ENCODE measurements around the gene CA5A. TPM values are rescaled to one million over a fixed set of nuclear protein-coding genes. Genes with fewer than 3 reads are reported as not detected.

CA5A gene
- total RNA-seq, 2 experiments from 2014 or later: not detected

- H3K4me1 Mint-ChIP-seq (ENCODE audit: low read depth): peaks cover 6% of the 10 kb centered on the region
- Histone ChIP-seq H3K9me3 (ENCODE audit: control insufficient read depth in 1 of 2, insufficient read depth in 1 of 2, low read length in 2 of 2) (no peaks in the 10 kb centered on the region), H3K27ac (ENCODE audit: low read depth in 1 of 2, low read length in 2 of 2) (peak overlapping the region in 1 of 2 donors; percentile 14), H3K4me1 (ENCODE audit: insufficient read depth, low read length) (peaks cover 10% of the 10 kb centered on the region), H3K36me3 (ENCODE audit: insufficient read depth, low read length) (peaks cover 32% of the 10 kb centered on the region), H3K4me3 (ENCODE audit: low read length) (no peak overlapping the region), H3K27me3 (ENCODE audit: control insufficient read depth in 1 of 2, insufficient read depth in 2 of 2, low read length in 2 of 2) (no peaks in the 10 kb centered on the region)
- CTCF ChIA-PET: interaction anchor here (0.9 kb wide), 1 partner anchor 29 kb away, joined by 5 read pairs; no protein-coding TSS in a partner anchor
- POLR2A ChIA-PET: no interaction called here
- ATAC-seq (ENCODE audit: poor library complexity) (peak; percentile 13), DNase-seq (peak in 1 of 14 experiments; percentile 45)
- TF ChIP-seq CTCF (IDR thresholded peaks at IDR 0.05): no peak
- H3K9me3 Mint-ChIP-seq: no peaks in the 10 kb centered on the region
- peaks cover 11% of the 10 kb centered on the region for H3K36me3 Mint-ChIP-seq (ENCODE audit: low read depth)
- no peak overlapping the region for H3K4me3 Mint-ChIP-seq
- H3K27ac Mint-ChIP-seq: no peak overlapping the region
- intact Hi-C loops (cut with DNase I, micrococcal nuclease): no loop called here
- no peaks in the 10 kb centered on the region for H3K27me3 Mint-ChIP-seq
These were observed 94.0 kb downstream of the CA5A start for GRCh38 chr16:87842209-87842869.

- Histone ChIP-seq H3K4me3 (ENCODE audit: low read length) (no peak overlapping the region), H3K27me3 (ENCODE audit: control insufficient read depth in 1 of 2, insufficient read depth in 2 of 2, low read length in 2 of 2) (no peaks in the 10 kb centered on the region), H3K36me3 (ENCODE audit: insufficient read depth, low read length) (peaks cover 36% of the 10 kb centered on the region), H3K4me1 (ENCODE audit: insufficient read depth, low read length) (peaks cover 10% of the 10 kb centered on the region), H3K27ac (ENCODE audit: low read depth in 1 of 2, low read length in 2 of 2) (peak overlapping the region in 1 of 2 donors; percentile 14), H3K9me3 (ENCODE audit: control insufficient read depth in 1 of 2, insufficient read depth in 1 of 2, low read length in 2 of 2) (no peaks in the 10 kb centered on the region)
- intact Hi-C loops (cut with DNase I, micrococcal nuclease): no loop called here
- H3K36me3 Mint-ChIP-seq (ENCODE audit: low read depth): peaks cover 16% of the 10 kb centered on the region
- DNase-seq (no peak), ATAC-seq (ENCODE audit: poor library complexity) (no peak)
- H3K27me3 Mint-ChIP-seq: no peaks in the 10 kb centered on the region
- no peak overlapping the region for H3K4me3 Mint-ChIP-seq
- no peaks in the 10 kb centered on the region for H3K9me3 Mint-ChIP-seq
- peaks cover 6% of the 10 kb centered on the region for H3K4me1 Mint-ChIP-seq (ENCODE audit: low read depth)
- H3K27ac Mint-ChIP-seq: no peak overlapping the region
- TF ChIP-seq CTCF (IDR thresholded peaks at IDR 0.05): no peak
- ChIA-PET POLR2A (no interaction called here), CTCF (no interaction called here)
These were observed 94.8 kb downstream of the CA5A start for GRCh38 chr16:87841340-87842208.

- CTCF ChIA-PET: interaction anchor here (1.4 kb wide), 1 partner anchor 61 kb away, joined by 3 read pairs; no protein-coding TSS in a partner anchor
- no peak for DNase-seq
- POLR2A ChIA-PET: no interaction called here
- no peak overlapping the region for H3K27ac ChIP-seq (ENCODE audit: low read depth in 1 of 2, low read length in 2 of 2)
- Mint-ChIP-seq H3K9me3 (no peaks in the 10 kb centered on the region), H3K4me3 (no peak overlapping the region), H3K27ac (no peak overlapping the region), H3K36me3 (ENCODE audit: low read depth) (peaks cover 22% of the 10 kb centered on the region), H3K4me1 (ENCODE audit: low read depth) (peaks cover 6% of the 10 kb centered on the region), H3K27me3 (no peaks in the 10 kb centered on the region)
- no peak for ATAC-seq (ENCODE audit: poor library complexity)
- intact Hi-C loops (cut with DNase I, micrococcal nuclease): no loop called here
- no peak overlapping the region for H3K4me3 ChIP-seq (ENCODE audit: low read length)
- no peaks in the 10 kb centered on the region for H3K27me3 ChIP-seq (ENCODE audit: control insufficient read depth in 1 of 2, insufficient read depth in 2 of 2, low read length in 2 of 2)
- no peak for TF ChIP-seq CTCF (IDR thresholded peaks at IDR 0.05)
- peaks cover 10% of the 10 kb centered on the region for H3K4me1 ChIP-seq (ENCODE audit: insufficient read depth, low read length)
- no peaks in the 10 kb centered on the region for H3K9me3 ChIP-seq (ENCODE audit: control insufficient read depth in 1 of 2, insufficient read depth in 1 of 2, low read length in 2 of 2)
- peaks cover 42% of the 10 kb centered on the region for H3K36me3 ChIP-seq (ENCODE audit: insufficient read depth, low read length)
These were observed 95.9 kb downstream of the CA5A start for GRCh38 chr16:87840271-87840978.

Measured in CD4-positive, alpha-beta T cell (primary cell).